Suprapubic skin (tissue), 4 donors: ENCODE results near the gene CCDC178.

ENCODE experiments used
- EP300 ChIP-seq: sonication (generic); formaldehyde crosslinking; IDR thresholded peaks from one replicate; pipeline ENCODE4 v1.6.1; 2017; ENCODE audit warnings: antibody characterized with exemption
- POLR2A ChIP-seq, 2 donors: fragments of 450-650 bp; IDR thresholded peaks; one replicate each; pipeline ENCODE4 v1.6.1; 2017; ENCODE audit warnings: antibody characterized with exemption in 2 of 2, mild to moderate bottlenecking in 2 of 2, moderate library complexity in 2 of 2
- POLR2AphosphoS5 ChIP-seq, 3 donors: sonication (generic); formaldehyde crosslinking; IDR thresholded peaks; one replicate each; pipeline ENCODE4 v1.6.1; 2017; ENCODE audit warnings: antibody characterized with exemption in 3 of 3
- TF ChIP-seq, protein P1 (sequence below), 2 donors: fragments of 200-600 bp in 1 of 2; fragments of 450-650 bp in 1 of 2; sonication (generic) in 1 of 2; IDR thresholded peaks; one replicate each; pipeline ENCODE4 v1.5.1; 2016 to 2019; ENCODE audit warnings: antibody characterized with exemption in 2 of 2, mild to moderate bottlenecking in 1 of 2, moderate library complexity in 1 of 2

DNA sequence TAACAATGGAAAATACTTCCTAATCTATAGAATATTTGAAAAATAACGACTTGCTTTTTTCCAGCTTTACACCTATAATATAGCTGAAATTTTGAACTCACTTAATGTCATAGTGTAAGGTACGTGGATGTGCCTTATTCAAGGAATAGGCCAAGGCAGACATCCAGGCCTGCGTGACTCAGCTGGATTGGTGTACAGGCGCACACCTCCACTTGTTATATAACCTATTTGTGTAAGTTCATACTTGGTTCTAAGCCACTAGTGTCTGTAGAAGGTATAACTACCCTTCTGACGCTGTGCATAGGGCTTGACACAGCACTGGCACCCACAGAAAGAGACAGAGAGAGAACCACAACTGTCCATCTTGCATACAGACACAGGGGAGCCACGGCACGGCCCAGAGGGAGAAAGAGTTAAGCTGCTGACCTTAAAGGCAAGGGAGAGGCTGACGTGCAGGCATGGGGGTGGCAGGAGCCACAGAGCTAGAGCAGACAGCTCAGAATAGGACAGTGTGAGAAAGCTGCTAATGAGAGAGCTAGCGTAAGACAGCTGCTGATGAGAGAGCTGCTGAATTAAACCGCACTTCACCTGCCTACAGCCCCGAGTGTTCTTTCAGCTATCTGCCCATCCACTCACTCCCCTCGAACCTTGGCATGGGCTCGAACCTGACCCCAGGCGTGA is 16.1 kb downstream of the CCDC178 start:
- TF ChIP-seq POLR2AphosphoS5 (IDR thresholded peaks at IDR 0.05) (no peak), POLR2A (IDR thresholded peaks at IDR 0.05) (no peak), EP300 (no peak)
- TF ChIP-seq, protein P1, sequence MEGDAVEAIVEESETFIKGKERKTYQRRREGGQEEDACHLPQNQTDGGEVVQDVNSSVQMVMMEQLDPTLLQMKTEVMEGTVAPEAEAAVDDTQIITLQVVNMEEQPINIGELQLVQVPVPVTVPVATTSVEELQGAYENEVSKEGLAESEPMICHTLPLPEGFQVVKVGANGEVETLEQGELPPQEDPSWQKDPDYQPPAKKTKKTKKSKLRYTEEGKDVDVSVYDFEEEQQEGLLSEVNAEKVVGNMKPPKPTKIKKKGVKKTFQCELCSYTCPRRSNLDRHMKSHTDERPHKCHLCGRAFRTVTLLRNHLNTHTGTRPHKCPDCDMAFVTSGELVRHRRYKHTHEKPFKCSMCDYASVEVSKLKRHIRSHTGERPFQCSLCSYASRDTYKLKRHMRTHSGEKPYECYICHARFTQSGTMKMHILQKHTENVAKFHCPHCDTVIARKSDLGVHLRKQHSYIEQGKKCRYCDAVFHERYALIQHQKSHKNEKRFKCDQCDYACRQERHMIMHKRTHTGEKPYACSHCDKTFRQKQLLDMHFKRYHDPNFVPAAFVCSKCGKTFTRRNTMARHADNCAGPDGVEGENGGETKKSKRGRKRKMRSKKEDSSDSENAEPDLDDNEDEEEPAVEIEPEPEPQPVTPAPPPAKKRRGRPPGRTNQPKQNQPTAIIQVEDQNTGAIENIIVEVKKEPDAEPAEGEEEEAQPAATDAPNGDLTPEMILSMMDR (IDR thresholded peaks at IDR 0.05), result no peak
